Posterior vena cava (tissue), 2 donors: Measurements from ENCODE around the gene RAD9A. TPM values are rescaled to one million over a fixed set of nuclear protein-coding genes. Genes with fewer than 3 reads are reported as not detected.

Experiments
- DNase-seq: peaks from one replicate; pipeline ENCODE4 v3.0.0-alpha.2; 2020; ENCODE audit warnings: low spot score
- intact Hi-C, 2 donors: fragments of 100-400 bp; cut with DNase I; formaldehyde crosslinking; loops; one replicate each; pipeline versions ENCODE4 v1.14.1 to v1.14.2; 2022 to 2023
- total RNA-seq, 2 donors: library from RNA; stranded (reverse); fragmentation: NEBNext Ultra II Directional; extraction: Animal tissue kit (Norgen Biotek cat#: 25700); gene quantifications; one replicate each; pipeline ENCODE4 v1.2.1, GENCODE V29; 2021
- donor health status: DM: yes; HTN: yes; CAD: no.
- donor health status: DM: yes; HTN: yes; CAD: no.

RAD9A gene
- total RNA-seq, 2 donors from 2014 or later, result 10.3 to 11.4 TPM

- no peak for DNase-seq
- intact Hi-C loops, result no loop called here
Measured at GRCh38 chr11:67387518-67387917, 4.3 kb upstream of the RAD9A start.

GRCh38 chr11:67389477-67389876, 2.3 kb upstream of the RAD9A start:
- intact Hi-C loops, result no loop called here
- DNase-seq, result no peak

- no peak for DNase-seq
- intact Hi-C loops, result loop anchor here in 1 of 2 donors (5.0 kb wide), 1 partner anchor 119 kb away; no protein-coding TSS in a partner anchor
Measured at GRCh38 chr11:67390947-67391303, 861 bp upstream of the RAD9A start.

GRCh38 chr11:67392183-67392715, 463 bp downstream of the RAD9A start:
- intact Hi-C loops, result loop anchor here in 1 of 2 donors (5.0 kb wide), 1 partner anchor 120 kb away; no protein-coding TSS in a partner anchor
- DNase-seq, result no peak

GRCh38 chr11:67393437-67393836, 1.7 kb downstream of the RAD9A start:
- no peak for DNase-seq

GRCh38 chr11:67393990-67394389, 2.2 kb downstream of the RAD9A start:
- intact Hi-C loops, result loop anchor here in 1 of 2 donors (5.0 kb wide), 1 partner anchor 122 kb away; no protein-coding TSS in a partner anchor
- no peak for DNase-seq

More at GRCh38 chr11:67393437-67393836, 1.7 kb downstream of the RAD9A start:
- intact Hi-C loops, result loop anchor here in 1 of 2 donors (5.0 kb wide), 1 partner anchor 121 kb away; no protein-coding TSS in a partner anchor

GRCh38 chr11:67395555-67396258, 3.9 kb downstream of the RAD9A start:
- intact Hi-C loops, result loop anchor here in 1 of 2 donors (5.0 kb wide), 1 partner anchor 473 kb away; no protein-coding TSS in a partner anchor

GRCh38 chr11:67396259-67396581, 4.4 kb downstream of the RAD9A start:
- intact Hi-C loops, result loop anchor here in 1 of 2 donors (5.0 kb wide), 1 partner anchor 474 kb away; no protein-coding TSS in a partner anchor
- no peak for DNase-seq

More at GRCh38 chr11:67395555-67396258, 3.9 kb downstream of the RAD9A start:
- no peak for DNase-seq

- DNase-seq, result no peak
- intact Hi-C loops, result loop anchor here in 1 of 2 donors (5.0 kb wide), 1 partner anchor 474 kb away; no protein-coding TSS in a partner anchor
Measured at GRCh38 chr11:67396587-67397389, 5.0 kb downstream of the RAD9A start.

- intact Hi-C loops, result loop anchor here in 1 of 2 donors (5.0 kb wide), 1 partner anchor 475 kb away; no protein-coding TSS in a partner anchor
- DNase-seq, result no peak
Measured at GRCh38 chr11:67397536-67397935, 5.8 kb downstream of the RAD9A start.

- intact Hi-C loops, result loop anchor here in 1 of 2 donors (5.0 kb wide), 1 partner anchor 476 kb away; no protein-coding TSS in a partner anchor
- DNase-seq, result no peak
Measured at GRCh38 chr11:67397986-67398660, 6.3 kb downstream of the RAD9A start.

GRCh38 chr11:67398661-67399563, 7.1 kb downstream of the RAD9A start:
- no peak for DNase-seq
- intact Hi-C loops, result loop anchor here in 1 of 2 donors (5.0 kb wide), 1 partner anchor 477 kb away; no protein-coding TSS in a partner anchor

- intact Hi-C loops, result loop anchor here in 1 of 2 donors (10.0 kb wide), 1 partner anchor 104 kb away; the partner anchor contains the start of genes CDK2AP2 and PITPNM1
- DNase-seq, result no peak
Measured at GRCh38 chr11:67400251-67400941, 8.6 kb downstream of the RAD9A start.

GRCh38 chr11:67400942-67401494, 9.2 kb downstream of the RAD9A start:
- no peak for DNase-seq
- intact Hi-C loops, result loop anchor here in 1 of 2 donors (10.0 kb wide), 1 partner anchor 104 kb away; the partner anchor contains the start of genes CDK2AP2 and PITPNM1

- intact Hi-C loops, result loop anchor here in 1 of 2 donors (10.0 kb wide), 1 partner anchor 103 kb away; the partner anchor contains the start of genes CDK2AP2 and PITPNM1
- peak; percentile 97 for DNase-seq
Measured at GRCh38 chr11:67401495-67402191, 9.9 kb downstream of the RAD9A start, which contains the start of gene PPP1CA. TSS of gene PPP1CA (minus strand) at chr11:67401858. CDS start at chr11:67401782, 76 bp downstream.
